Aortic smooth muscle cell (primary cell): Measurements from ENCODE around the gene ADCY2. TPM values are rescaled to one million over a fixed set of nuclear protein-coding genes. Genes with fewer than 3 reads are reported as not detected.

Experiments used
- total RNA-seq: library from RNA; depleted of rRNA; stranded (reverse); fragments of >200 nt; gene quantifications from 2 replicates; pipeline ENCODE4 v1.2.3, GENCODE V29; 2014

The ADCY2 gene
- total RNA-seq = under 0.01 TPM in 2 replicates

DNA sequence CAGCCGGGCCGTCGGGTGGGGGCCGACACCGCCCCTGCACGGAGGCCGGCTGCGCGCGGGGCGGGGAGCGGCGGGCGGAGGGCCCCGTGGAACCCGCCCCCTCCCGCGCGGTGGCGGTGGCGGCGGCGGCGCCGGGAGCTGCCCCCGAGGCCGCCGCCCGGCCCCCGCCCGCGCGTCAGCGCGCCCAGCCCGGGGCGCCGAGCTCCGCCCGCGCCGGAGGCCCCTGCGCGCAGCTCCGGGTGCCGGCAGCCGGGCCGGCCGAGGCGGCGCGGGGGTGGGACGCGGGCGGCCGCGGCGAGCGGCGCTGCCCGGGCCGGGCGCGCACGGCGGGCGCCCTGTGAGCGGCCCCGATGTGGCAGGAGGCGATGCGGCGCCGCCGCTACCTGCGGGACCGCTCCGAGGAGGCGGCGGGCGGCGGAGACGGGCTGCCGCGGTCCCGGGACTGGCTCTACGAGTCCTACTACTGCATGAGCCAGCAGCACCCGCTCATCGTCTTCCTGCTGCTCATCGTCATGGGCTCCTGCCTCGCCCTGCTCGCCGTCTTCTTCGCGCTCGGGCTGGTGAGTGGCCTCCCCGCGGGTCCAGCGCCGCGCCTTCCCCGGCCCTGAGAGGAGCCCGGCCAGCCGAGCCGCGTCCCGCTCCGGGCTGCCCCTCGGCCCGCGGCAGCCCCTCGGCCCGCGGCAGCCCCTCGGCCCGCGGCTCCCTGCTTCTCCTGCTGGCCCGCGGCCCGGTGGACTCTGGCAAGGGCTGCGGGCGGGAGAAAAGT lies at the start of gene ADCY2:
Gene ADCY2 (plus strand): TSS at position 192 of the 766 bp plus-strand sequence. CDS start 159 bp downstream, at position 351.

GRCh38 chr5:7850395-7851239 lies 454.7 kb downstream of the ADCY2 start, which contains the start of gene CFAP90:
TSS of gene CFAP90 (minus strand) at chr5:7851133. CDS start at chr5:7851021, 112 bp downstream.

GRCh38 chr5:7868773-7869473 lies 473.0 kb downstream of the ADCY2 start, which contains the start of the genes FASTKD3 and MTRR:
TSS of gene FASTKD3 (minus strand) at chr5:7869031. CDS start at chr5:7868083, 948 bp downstream.
TSS of gene MTRR (plus strand) at chr5:7869148. CDS start at chr5:7870795, 1,647 bp downstream.

